OCI-LY1 (cell line): Measurements from ENCODE around the gene SSH3.

Experiments
- EZH2 ChIP-seq: fragments of 200-600 bp; sonication (generic), shearing (Covaris generic); IDR thresholded peaks from 2 replicates; pipeline ENCODE4 v1.8.0; 2017; ENCODE audit warnings: borderline replicate concordance, mixed run types, mild to moderate bottlenecking, antibody characterized with exemption, low read length, moderate library complexity, mixed read lengths
- TF ChIP-seq, protein P1 (sequence below): fragments of 200-600 bp; sonication (generic), shearing (Covaris generic); IDR thresholded peaks from 2 replicates; pipeline ENCODE4 v1.5.1; 2017; ENCODE audit warnings: mild to moderate bottlenecking, antibody characterized with exemption, low read length, moderate library complexity, mixed read lengths

DNA sequence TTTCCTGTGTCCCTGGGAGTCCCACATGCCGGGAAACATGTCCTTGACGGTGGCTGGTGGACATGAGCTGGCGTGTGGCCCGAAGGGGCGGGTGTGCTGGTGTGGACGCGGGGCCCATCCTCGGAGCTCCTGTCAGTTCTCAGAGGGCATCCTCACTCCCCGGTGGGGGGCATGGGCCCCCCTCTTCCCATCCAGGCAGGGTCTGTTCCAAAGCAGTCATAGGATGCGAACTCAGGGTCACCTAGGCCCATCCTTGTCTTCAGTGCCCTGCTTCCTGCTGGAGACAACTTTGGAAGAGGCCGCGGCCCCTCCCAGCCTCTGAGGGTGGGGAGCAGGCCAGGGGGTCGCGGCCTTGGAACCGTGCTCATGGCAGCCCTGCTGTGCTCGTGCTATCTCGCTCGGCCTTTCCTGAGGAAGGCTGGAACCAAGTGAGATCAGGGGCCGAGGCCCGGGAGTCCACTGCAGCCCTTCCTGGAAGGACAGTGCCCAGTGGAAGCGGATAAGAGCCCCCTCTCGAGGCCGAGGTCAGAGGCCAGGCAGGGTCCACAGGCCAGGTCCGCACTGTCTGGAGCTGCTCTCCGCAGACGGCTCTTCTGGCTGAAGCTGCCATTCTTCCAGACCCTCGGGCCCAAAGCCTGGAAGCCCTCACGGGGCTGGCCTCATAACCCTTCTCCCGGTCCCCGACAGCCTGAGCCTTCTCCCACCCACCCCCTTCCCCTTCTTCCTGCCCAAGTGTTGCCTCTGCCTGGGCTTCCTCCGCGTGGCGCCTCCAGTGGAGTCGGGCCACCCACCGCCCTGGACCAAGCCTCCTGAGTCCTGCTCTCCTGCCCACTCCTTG is 28.3 kb upstream of the SSH3 start:
- TF ChIP-seq, protein P1, sequence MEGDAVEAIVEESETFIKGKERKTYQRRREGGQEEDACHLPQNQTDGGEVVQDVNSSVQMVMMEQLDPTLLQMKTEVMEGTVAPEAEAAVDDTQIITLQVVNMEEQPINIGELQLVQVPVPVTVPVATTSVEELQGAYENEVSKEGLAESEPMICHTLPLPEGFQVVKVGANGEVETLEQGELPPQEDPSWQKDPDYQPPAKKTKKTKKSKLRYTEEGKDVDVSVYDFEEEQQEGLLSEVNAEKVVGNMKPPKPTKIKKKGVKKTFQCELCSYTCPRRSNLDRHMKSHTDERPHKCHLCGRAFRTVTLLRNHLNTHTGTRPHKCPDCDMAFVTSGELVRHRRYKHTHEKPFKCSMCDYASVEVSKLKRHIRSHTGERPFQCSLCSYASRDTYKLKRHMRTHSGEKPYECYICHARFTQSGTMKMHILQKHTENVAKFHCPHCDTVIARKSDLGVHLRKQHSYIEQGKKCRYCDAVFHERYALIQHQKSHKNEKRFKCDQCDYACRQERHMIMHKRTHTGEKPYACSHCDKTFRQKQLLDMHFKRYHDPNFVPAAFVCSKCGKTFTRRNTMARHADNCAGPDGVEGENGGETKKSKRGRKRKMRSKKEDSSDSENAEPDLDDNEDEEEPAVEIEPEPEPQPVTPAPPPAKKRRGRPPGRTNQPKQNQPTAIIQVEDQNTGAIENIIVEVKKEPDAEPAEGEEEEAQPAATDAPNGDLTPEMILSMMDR, result no peak
- no peak for TF ChIP-seq EZH2
